ENCODE measurements around the gene GAD1.

GRCh38 chr2:170821531-170822289 lies 5.0 kb downstream of the GAD1 start:
- TF ChIP-seq, protein P1, sequence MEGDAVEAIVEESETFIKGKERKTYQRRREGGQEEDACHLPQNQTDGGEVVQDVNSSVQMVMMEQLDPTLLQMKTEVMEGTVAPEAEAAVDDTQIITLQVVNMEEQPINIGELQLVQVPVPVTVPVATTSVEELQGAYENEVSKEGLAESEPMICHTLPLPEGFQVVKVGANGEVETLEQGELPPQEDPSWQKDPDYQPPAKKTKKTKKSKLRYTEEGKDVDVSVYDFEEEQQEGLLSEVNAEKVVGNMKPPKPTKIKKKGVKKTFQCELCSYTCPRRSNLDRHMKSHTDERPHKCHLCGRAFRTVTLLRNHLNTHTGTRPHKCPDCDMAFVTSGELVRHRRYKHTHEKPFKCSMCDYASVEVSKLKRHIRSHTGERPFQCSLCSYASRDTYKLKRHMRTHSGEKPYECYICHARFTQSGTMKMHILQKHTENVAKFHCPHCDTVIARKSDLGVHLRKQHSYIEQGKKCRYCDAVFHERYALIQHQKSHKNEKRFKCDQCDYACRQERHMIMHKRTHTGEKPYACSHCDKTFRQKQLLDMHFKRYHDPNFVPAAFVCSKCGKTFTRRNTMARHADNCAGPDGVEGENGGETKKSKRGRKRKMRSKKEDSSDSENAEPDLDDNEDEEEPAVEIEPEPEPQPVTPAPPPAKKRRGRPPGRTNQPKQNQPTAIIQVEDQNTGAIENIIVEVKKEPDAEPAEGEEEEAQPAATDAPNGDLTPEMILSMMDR (IDR thresholded peaks at IDR 0.05) = no peak
- TF ChIP-seq MAFK (IDR thresholded peaks at IDR 0.05; ENCODE audit: partially characterized antibody) (no peak), EP300 (IDR thresholded peaks at IDR 0.05) (no peak), REST (IDR thresholded peaks at IDR 0.05) (no peak), POLR2AphosphoS2 (conservative IDR thresholded peaks at IDR 0.05; ENCODE audit: low read length) (no peak), GATA3 (IDR thresholded peaks at IDR 0.05; ENCODE audit: borderline replicate concordance) (no peak)

Measured in A549 (cell line).